Jurkat, Clone E6-1 (cell line): Measurements from ENCODE around the gene RBM22.

Source experiments
- DNase-seq: peaks from one replicate; pipeline ENCODE4 v3.0.0-alpha.2; 2011; ENCODE audit warnings: low read depth, low spot score
- H3K4me3 ChIP-seq: 2 replicates; pipeline ENCODE4 v1.5.1; 2011; ENCODE audit warnings: mild to moderate bottlenecking, low read length, control low read depth, moderate library complexity

The RBM22 gene

GRCh38 chr5:150642567-150642927 lies 58.3 kb downstream of the RBM22 start:
- no peak overlapping the region for H3K4me3 ChIP-seq
- DNase-seq = no peak

- no peak overlapping the region for H3K4me3 ChIP-seq
- DNase-seq = no peak
These were observed 58.9 kb downstream of the RBM22 start for GRCh38 chr5:150641824-150642566.

- no peak overlapping the region for H3K4me3 ChIP-seq
- no peak for DNase-seq
These were observed 59.8 kb downstream of the RBM22 start for GRCh38 chr5:150641006-150641570.
